Urinary bladder (tissue), 4 donors: ENCODE measurements around the gene INTS13. TPM values are rescaled to one million over a fixed set of nuclear protein-coding genes. Genes with fewer than 3 reads are reported as not detected.
"Not testable (repeated sequence)": the region's sequence is repeated elsewhere in the genome, so short reads cannot be mapped to it uniquely, and the experiment has no call there.

Experiments
- DNase-seq: peaks from one replicate; pipeline ENCODE4 v3.0.0-alpha.2; 2015; ENCODE audit errors: extremely low spot score
- H3K27ac ChIP-seq: one replicate; pipeline ENCODE4 v1.5.1; 2013; ENCODE audit warnings: low read depth, mild to moderate bottlenecking, moderate library complexity
- H3K36me3 ChIP-seq: one replicate; pipeline ENCODE4 v1.6.1; 2013; ENCODE audit warnings: mild to moderate bottlenecking, moderate library complexity; ENCODE audit not compliant: insufficient read depth
- H3K4me1 ChIP-seq: one replicate; pipeline ENCODE4 v1.6.1; 2013; ENCODE audit warnings: mild to moderate bottlenecking, moderate library complexity; ENCODE audit not compliant: insufficient read depth
- H3K4me3 ChIP-seq: one replicate; pipeline ENCODE4 v1.5.1; 2013; ENCODE audit warnings: low read depth, low read length
- WGBS: extraction: QIAGEN DNeasy Blood & Tissue Kit; methylation state at CpG from one replicate; pipeline ENCODE4 v1.1.7; 2013; 5-methylcytosine and 5-hydroxymethylcytosine counted together
- polyA plus RNA-seq: library from polyadenylated mRNA; stranded (reverse); fragments of 200-250 nt; gene quantifications from one replicate; pipeline ENCODE4 v1.2.3, GENCODE V29; 2013
- total RNA-seq: library from RNA; depleted of rRNA; stranded (reverse); fragments of >200 nt; gene quantifications from one replicate; pipeline ENCODE4 v1.2.3, GENCODE V29; 2014
- donor health status: healthy with polysubstance abuse.
- donor health status: healthy.

INTS13 gene
- total and polyA plus RNA-seq, 2 donors: 11.8 to 26.6 TPM

GRCh38 chr12:26918321-26919215, 19.2 kb downstream of the INTS13 start:
- no peak for DNase-seq
- H3K36me3 ChIP-seq: no peaks in the 10 kb centered on the region

GRCh38 chr12:26906704-26907103, 31.1 kb downstream of the INTS13 start:
- H3K27ac ChIP-seq: no peak overlapping the region
- no peaks in the 10 kb centered on the region for H3K36me3 ChIP-seq
- H3K4me3 ChIP-seq: no peak overlapping the region
- H3K4me1 ChIP-seq: no peaks in the 10 kb centered on the region
- no peak for DNase-seq
- WGBS: 72% methylated on average over 1 of the region's 1 CpG

More at GRCh38 chr12:26918321-26919215, 19.2 kb downstream of the INTS13 start:
- Histone ChIP-seq H3K4me1 (no peaks in the 10 kb centered on the region), H3K4me3 (no peak overlapping the region), H3K27ac (no peak overlapping the region)
- 81% methylated on average over 5 of the region's 5 CpGs for WGBS

- WGBS: 67% methylated on average over 1 of the region's 1 CpG
- Histone ChIP-seq H3K36me3 (no peaks in the 10 kb centered on the region), H3K4me1 (no peaks in the 10 kb centered on the region), H3K27ac (no peak overlapping the region), H3K4me3 (no peak overlapping the region)
- no peak for DNase-seq
These were observed 31.8 kb downstream of the INTS13 start for GRCh38 chr12:26906024-26906423.

- not testable (repeated sequence) for H3K4me1 ChIP-seq, DNase-seq, H3K36me3 ChIP-seq, H3K27ac ChIP-seq, H3K4me3 ChIP-seq
- WGBS: 100% methylated on average over 2 of the region's 3 CpGs
These were observed 34.4 kb downstream of the INTS13 start for GRCh38 chr12:26903396-26903795.

- Histone ChIP-seq H3K4me3 (no peak overlapping the region), H3K27ac (no peak overlapping the region), H3K4me1 (no peaks in the 10 kb centered on the region), H3K36me3 (no peaks in the 10 kb centered on the region)
- no peak for DNase-seq
- 97% methylated on average over 2 of the region's 2 CpGs for WGBS
These were observed 40.9 kb downstream of the INTS13 start for GRCh38 chr12:26896913-26897312.

GRCh38 chr12:26895672-26896071, 42.1 kb downstream of the INTS13 start:
- no peak for DNase-seq
- Histone ChIP-seq H3K36me3 (no peaks in the 10 kb centered on the region), H3K4me1 (no peaks in the 10 kb centered on the region), H3K27ac (no peak overlapping the region), H3K4me3 (no peak overlapping the region)
- 92% methylated on average over 4 of the region's 4 CpGs for WGBS

GRCh38 chr12:26891704-26892103, 46.1 kb downstream of the INTS13 start:
- Histone ChIP-seq H3K27ac (no peak overlapping the region), H3K36me3 (no peaks in the 10 kb centered on the region), H3K4me1 (no peaks in the 10 kb centered on the region), H3K4me3 (no peak overlapping the region)
- 51% methylated on average over 1 of the region's 1 CpG for WGBS
- DNase-seq: no peak

- 81% methylated on average over 5 of the region's 5 CpGs for WGBS
- no peaks in the 10 kb centered on the region for H3K4me1 ChIP-seq
- H3K27ac ChIP-seq: no peak overlapping the region
- H3K4me3 ChIP-seq: no peak overlapping the region
- no peak for DNase-seq
- no peaks in the 10 kb centered on the region for H3K36me3 ChIP-seq
These were observed 47.0 kb downstream of the INTS13 start for GRCh38 chr12:26890784-26891183.

GRCh38 chr12:26884765-26885576, 52.8 kb downstream of the INTS13 start:
- peak; percentile 72 for DNase-seq
- Histone ChIP-seq H3K4me1 (no peaks in the 10 kb centered on the region), H3K4me3 (no peak overlapping the region), H3K36me3 (no peaks in the 10 kb centered on the region), H3K27ac (no peak overlapping the region)
- 16% methylated on average over 16 of the region's 16 CpGs for WGBS

GRCh38 chr12:26880625-26881024, 57.2 kb downstream of the INTS13 start:
- H3K4me3 ChIP-seq: no peak overlapping the region
- 67% methylated on average over 2 of the region's 2 CpGs for WGBS
- no peak for DNase-seq

GRCh38 chr12:26878661-26879119, 59.1 kb downstream of the INTS13 start:
- 29% methylated on average over 6 of the region's 6 CpGs for WGBS
- H3K36me3 ChIP-seq: no peaks in the 10 kb centered on the region
- no peak overlapping the region for H3K4me3 ChIP-seq
- H3K4me1 ChIP-seq: no peaks in the 10 kb centered on the region
- H3K27ac ChIP-seq: no peak overlapping the region
- no peak for DNase-seq

More at GRCh38 chr12:26880625-26881024, 57.2 kb downstream of the INTS13 start:
- no peaks in the 10 kb centered on the region for H3K4me1 ChIP-seq
- H3K27ac ChIP-seq: no peak overlapping the region
- H3K36me3 ChIP-seq: no peaks in the 10 kb centered on the region

- H3K4me1 ChIP-seq: no peaks in the 10 kb centered on the region
- no peaks in the 10 kb centered on the region for H3K36me3 ChIP-seq
- no peak overlapping the region for H3K27ac ChIP-seq
- WGBS: 83% methylated on average over 7 of the region's 7 CpGs
- no peak for DNase-seq
- no peak overlapping the region for H3K4me3 ChIP-seq
These were observed 63.1 kb downstream of the INTS13 start for GRCh38 chr12:26874501-26875296.

- no peak overlapping the region for H3K4me3 ChIP-seq
- WGBS: 86% methylated on average over 1 of the region's 1 CpG
- DNase-seq: no peak
- no peaks in the 10 kb centered on the region for H3K36me3 ChIP-seq
- no peak overlapping the region for H3K27ac ChIP-seq
- H3K4me1 ChIP-seq: no peaks in the 10 kb centered on the region
These were observed 65.2 kb downstream of the INTS13 start for GRCh38 chr12:26872625-26873024.
